HEK293 (cell line): ENCODE data around the gene EEF1AKMT3.

Source experiments
- CTCF ChIA-PET: fragments of 350-600 bp; formaldehyde crosslinking; extraction: SDS; loops from one replicate; lab custom pipeline; 2021; ENCODE audit warnings: antibody characterized with exemption; lab: Yijun Ruan, JAX
- POLR2A ChIA-PET: fragments of 300-600 bp; formaldehyde crosslinking; extraction: SDS; loops from one replicate; lab custom pipeline; 2020; ENCODE audit warnings: antibody characterized with exemption, inconsistent platforms; lab: Yijun Ruan, JAX
- H3K27ac ChIP-seq: fragments of 200-500 bp; sonication (Bioruptor generic); 2 replicates; pipeline ENCODE4 v1.5.1; 2014; ENCODE audit warnings: low read depth, low read length, control low read depth, inconsistent platforms; ENCODE audit errors: extremely low read depth
- H3K36me3 ChIP-seq, 2 experiments: fragments of 200-500 bp in 1 of 2; sonication (Bioruptor generic) in 1 of 2; 1 replicate in 1 of 2; 2 replicates in 1 of 2; pipeline ENCODE4 v1.5.1; 2014 to 2017; ENCODE audit warnings: inconsistent platforms in 2 of 2, low read length in 2 of 2; ENCODE audit not compliant: control insufficient read depth in 2 of 2, insufficient read depth in 1 of 2
- H3K4me1 ChIP-seq: fragments of 200-500 bp; sonication (Bioruptor generic); 2 replicates; pipeline ENCODE4 v1.5.1; 2014; ENCODE audit warnings: mild to moderate bottlenecking, low read length, inconsistent platforms; ENCODE audit not compliant: control insufficient read depth, insufficient read depth
- H3K4me3 ChIP-seq: 2 replicates; pipeline ENCODE4 v1.5.1; 2011; ENCODE audit warnings: low read depth, mild to moderate bottlenecking, control low read depth, low read length, moderate library complexity
- H3K9me3 ChIP-seq: fragments of 200-500 bp; sonication (Bioruptor generic); 2 replicates; pipeline ENCODE4 v1.5.1; 2014; ENCODE audit warnings: low read depth, low read length, inconsistent platforms; ENCODE audit not compliant: control insufficient read depth, insufficient read depth
- GLIS2 ChIP-seq: fragments of 450-650 bp; formaldehyde crosslinking; IDR thresholded peaks from 2 replicates; pipeline ENCODE4 v1.5.1; 2016; ENCODE audit warnings: missing biosample characterization, missing genetic modification characterization
- KLF10 ChIP-seq: fragments of 450-650 bp; IDR thresholded peaks from 2 replicates; pipeline ENCODE4 v1.5.1; 2018; ENCODE audit warnings: missing biosample characterization, mild to moderate bottlenecking, missing genetic modification characterization
- KLF9 ChIP-seq: fragments of 450-650 bp; formaldehyde crosslinking; IDR thresholded peaks from 2 replicates; pipeline ENCODE4 v1.5.1; 2016; ENCODE audit warnings: missing biosample characterization, missing genetic modification characterization, low read depth
- SP7 ChIP-seq: fragments of 450-650 bp; formaldehyde crosslinking; IDR thresholded peaks from 2 replicates; pipeline ENCODE4 v1.5.1; 2016; ENCODE audit warnings: missing biosample characterization, missing genetic modification characterization
- TSHZ1 ChIP-seq: fragments of 450-650 bp; formaldehyde crosslinking; IDR thresholded peaks from 2 replicates; pipeline ENCODE4 v1.5.1; 2016; ENCODE audit warnings: missing biosample characterization, missing genetic modification characterization, borderline replicate concordance
- ZBTB17 ChIP-seq: fragments of 450-650 bp; formaldehyde crosslinking; IDR thresholded peaks from 2 replicates; pipeline ENCODE4 v1.5.1; 2016; ENCODE audit warnings: missing biosample characterization, missing genetic modification characterization
- ZBTB48 ChIP-seq: fragments of 450-650 bp; formaldehyde crosslinking; IDR thresholded peaks from 2 replicates; pipeline ENCODE4 v1.5.1; 2016; ENCODE audit warnings: missing biosample characterization, missing genetic modification characterization
- ZIC2 ChIP-seq: fragments of 450-650 bp; formaldehyde crosslinking; IDR thresholded peaks from 2 replicates; pipeline ENCODE4 v1.5.1; 2016; ENCODE audit warnings: missing biosample characterization, missing genetic modification characterization
- ZNF214 ChIP-seq: fragments of 450-650 bp; formaldehyde crosslinking; IDR thresholded peaks from 2 replicates; pipeline ENCODE4 v1.5.1; 2017; ENCODE audit warnings: missing biosample characterization, mild to moderate bottlenecking, missing genetic modification characterization, borderline replicate concordance
- ZNF394 ChIP-seq: fragments of 450-650 bp; formaldehyde crosslinking; IDR thresholded peaks from 2 replicates; pipeline ENCODE4 v1.5.1; 2016; ENCODE audit warnings: missing biosample characterization, missing genetic modification characterization, mild to moderate bottlenecking, moderate library complexity, borderline replicate concordance
- ZNF513 ChIP-seq: fragments of 450-650 bp; IDR thresholded peaks from 2 replicates; pipeline ENCODE4 v1.5.1; 2018; ENCODE audit warnings: missing biosample characterization, missing genetic modification characterization
- ZNF571 ChIP-seq: fragments of 450-650 bp; formaldehyde crosslinking; IDR thresholded peaks from 2 replicates; pipeline ENCODE4 v1.5.0; 2017; ENCODE audit warnings: missing biosample characterization, missing genetic modification characterization
- ZNF585B ChIP-seq: fragments of 450-650 bp; formaldehyde crosslinking; IDR thresholded peaks from 2 replicates; pipeline ENCODE4 v1.5.1; 2016; ENCODE audit warnings: missing biosample characterization, missing genetic modification characterization
- ZNF600 ChIP-seq: fragments of 450-650 bp; formaldehyde crosslinking; IDR thresholded peaks from 2 replicates; pipeline ENCODE4 v1.5.1; 2016; ENCODE audit warnings: missing biosample characterization, missing genetic modification characterization
- ZNF660 ChIP-seq: fragments of 450-650 bp; IDR thresholded peaks from 2 replicates; pipeline ENCODE4 v1.5.1; 2018; ENCODE audit warnings: missing biosample characterization, mild to moderate bottlenecking, missing genetic modification characterization
- ZNF677 ChIP-seq: fragments of 450-650 bp; IDR thresholded peaks from 2 replicates; pipeline ENCODE4 v1.5.0; 2018; ENCODE audit warnings: missing biosample characterization, mild to moderate bottlenecking, missing genetic modification characterization, moderate library complexity
- ZNF791 ChIP-seq: fragments of 450-650 bp; formaldehyde crosslinking; IDR thresholded peaks from 2 replicates; pipeline ENCODE4 v1.5.1; 2016; ENCODE audit warnings: missing biosample characterization, missing genetic modification characterization
- TF ChIP-seq, protein P1 (sequence below): fragments of 450-650 bp; formaldehyde crosslinking; IDR thresholded peaks from 2 replicates; pipeline ENCODE4 v1.5.1; 2016; ENCODE audit warnings: missing biosample characterization, missing genetic modification characterization, low read depth
- TF ChIP-seq, protein P2 (sequence below): fragments of 450-650 bp; formaldehyde crosslinking; IDR thresholded peaks from 2 replicates; pipeline ENCODE4 v1.5.1; 2016; ENCODE audit warnings: missing biosample characterization, missing genetic modification characterization
- TF ChIP-seq, protein P3 (sequence below): fragments of 450-650 bp; formaldehyde crosslinking; IDR thresholded peaks from 2 replicates; pipeline ENCODE4 v1.5.1; 2016; ENCODE audit warnings: missing biosample characterization, missing genetic modification characterization
- TF ChIP-seq, protein P4 (sequence below): IDR thresholded peaks from 2 replicates; pipeline ENCODE4 v1.6.1; 2011; ENCODE audit warnings: mild to moderate bottlenecking, low read depth, low read length, borderline replicate concordance
- TF ChIP-seq, protein P5 (sequence below): fragments of 450-650 bp; formaldehyde crosslinking; IDR thresholded peaks from 2 replicates; pipeline ENCODE4 v1.5.1; 2017; ENCODE audit warnings: missing biosample characterization, mild to moderate bottlenecking, missing genetic modification characterization, moderate library complexity

EEF1AKMT3 gene

GRCh38 chr12:57735952-57736740 lies 36.3 kb upstream of the EEF1AKMT3 start:
- no peaks in the 10 kb centered on the region for H3K36me3 ChIP-seq
- H3K4me1 ChIP-seq: peaks cover 6% of the 10 kb centered on the region; the same call in 1 of the 2 replicates
- H3K4me3 ChIP-seq: peak overlapping the region; percentile 27
- CTCF ChIA-PET: interaction anchor here (0.5 to 4.8 kb wide), 16 partner anchors 11 to 507 kb away, joined by 3 to 55 read pairs (median 3); partner anchors contain the start of genes EEF1AKMT3 and METTL1
- POLR2A ChIA-PET: interaction anchor here (0.5 to 1.6 kb wide), 5 partner anchors 9 to 103 kb away, joined by 6 to 8 read pairs (median 6); partner anchors contain the start of gene TSPAN31
- no peak overlapping the region for H3K27ac ChIP-seq
- H3K9me3 ChIP-seq: no peaks in the 10 kb centered on the region
- TF ChIP-seq ZNF513 (no peak), ZBTB17 (tag by site-specific recombination) (peak; percentile 63; the same call in 1 of the 2 replicates), ZNF600 (tag by site-specific recombination) (peak; percentile 92), SP7 (tag by site-specific recombination) (peak; percentile 80), ZBTB48 (tag by site-specific recombination) (0 out of 2 replicates have a peak, but pooled peaks have one; percentile 1), KLF10 (peak; percentile 43; the same call in 1 of the 2 replicates), KLF9 (tag by site-specific recombination) (peak; percentile 26; the same call in 1 of the 2 replicates), ZNF677 (tag by site-specific recombination) (no peak), ZNF585B (tag by site-specific recombination) (no peak), ZNF571 (tag by site-specific recombination) (no peak), ZNF214 (no peak), ZIC2 (0 out of 2 replicates have a peak, but pooled peaks have one; percentile 8), GLIS2 (peak; percentile 80), ZNF394 (tag by site-specific recombination) (peak; percentile 36; the same call in 1 of the 2 replicates), ZNF791 (tag by site-specific recombination) (no peak), TSHZ1 (tag by site-specific recombination) (no peak), ZNF660 (tag by site-specific recombination) (no peak)
- TF ChIP-seq, protein P1, sequence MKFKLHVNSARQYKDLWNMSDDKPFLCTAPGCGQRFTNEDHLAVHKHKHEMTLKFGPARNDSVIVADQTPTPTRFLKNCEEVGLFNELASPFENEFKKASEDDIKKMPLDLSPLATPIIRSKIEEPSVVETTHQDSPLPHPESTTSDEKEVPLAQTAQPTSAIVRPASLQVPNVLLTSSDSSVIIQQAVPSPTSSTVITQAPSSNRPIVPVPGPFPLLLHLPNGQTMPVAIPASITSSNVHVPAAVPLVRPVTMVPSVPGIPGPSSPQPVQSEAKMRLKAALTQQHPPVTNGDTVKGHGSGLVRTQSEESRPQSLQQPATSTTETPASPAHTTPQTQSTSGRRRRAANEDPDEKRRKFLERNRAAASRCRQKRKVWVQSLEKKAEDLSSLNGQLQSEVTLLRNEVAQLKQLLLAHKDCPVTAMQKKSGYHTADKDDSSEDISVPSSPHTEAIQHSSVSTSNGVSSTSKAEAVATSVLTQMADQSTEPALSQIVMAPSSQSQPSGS (tag by site-specific recombination): no peak
- TF ChIP-seq, protein P2, sequence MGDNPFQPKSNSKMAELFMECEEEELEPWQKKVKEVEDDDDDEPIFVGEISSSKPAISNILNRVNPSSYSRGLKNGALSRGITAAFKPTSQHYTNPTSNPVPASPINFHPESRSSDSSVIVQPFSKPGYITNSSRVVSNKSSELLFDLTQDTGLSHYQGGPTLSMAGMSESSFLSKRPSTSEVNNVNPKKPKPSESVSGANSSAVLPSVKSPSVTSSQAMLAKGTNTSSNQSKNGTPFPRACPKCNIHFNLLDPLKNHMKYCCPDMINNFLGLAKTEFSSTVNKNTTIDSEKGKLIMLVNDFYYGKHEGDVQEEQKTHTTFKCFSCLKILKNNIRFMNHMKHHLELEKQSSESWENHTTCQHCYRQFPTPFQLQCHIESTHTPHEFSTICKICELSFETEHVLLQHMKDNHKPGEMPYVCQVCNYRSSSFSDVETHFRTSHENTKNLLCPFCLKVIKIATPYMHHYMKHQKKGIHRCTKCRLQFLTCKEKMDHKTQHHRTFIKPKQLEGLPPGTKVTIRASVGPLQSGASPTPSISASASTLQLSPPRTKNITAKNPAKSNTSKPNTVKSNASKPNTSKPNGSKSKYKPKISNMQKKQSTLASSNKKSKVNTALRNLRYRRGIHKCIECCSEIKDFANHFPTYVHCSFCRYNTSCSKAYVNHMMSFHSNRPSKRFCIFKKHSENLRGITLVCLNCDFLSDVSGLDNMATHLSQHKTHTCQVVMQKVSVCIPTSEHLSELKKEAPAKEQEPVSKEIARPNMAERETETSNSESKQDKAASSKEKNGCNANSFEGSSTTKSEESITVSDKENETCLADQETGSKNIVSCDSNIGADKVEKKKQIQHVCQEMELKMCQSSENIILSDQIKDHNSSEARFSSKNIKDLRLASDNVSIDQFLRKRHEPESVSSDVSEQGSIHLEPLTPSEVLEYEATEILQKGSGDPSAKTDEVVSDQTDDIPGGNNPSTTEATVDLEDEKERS (tag by site-specific recombination): no peak
- TF ChIP-seq, protein P3, sequence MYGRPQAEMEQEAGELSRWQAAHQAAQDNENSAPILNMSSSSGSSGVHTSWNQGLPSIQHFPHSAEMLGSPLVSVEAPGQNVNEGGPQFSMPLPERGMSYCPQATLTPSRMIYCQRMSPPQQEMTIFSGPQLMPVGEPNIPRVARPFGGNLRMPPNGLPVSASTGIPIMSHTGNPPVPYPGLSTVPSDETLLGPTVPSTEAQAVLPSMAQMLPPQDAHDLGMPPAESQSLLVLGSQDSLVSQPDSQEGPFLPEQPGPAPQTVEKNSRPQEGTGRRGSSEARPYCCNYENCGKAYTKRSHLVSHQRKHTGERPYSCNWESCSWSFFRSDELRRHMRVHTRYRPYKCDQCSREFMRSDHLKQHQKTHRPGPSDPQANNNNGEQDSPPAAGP (tag by site-specific recombination): 0 out of 2 replicates have a peak, but pooled peaks have one; percentile 36
- TF ChIP-seq, protein P4, sequence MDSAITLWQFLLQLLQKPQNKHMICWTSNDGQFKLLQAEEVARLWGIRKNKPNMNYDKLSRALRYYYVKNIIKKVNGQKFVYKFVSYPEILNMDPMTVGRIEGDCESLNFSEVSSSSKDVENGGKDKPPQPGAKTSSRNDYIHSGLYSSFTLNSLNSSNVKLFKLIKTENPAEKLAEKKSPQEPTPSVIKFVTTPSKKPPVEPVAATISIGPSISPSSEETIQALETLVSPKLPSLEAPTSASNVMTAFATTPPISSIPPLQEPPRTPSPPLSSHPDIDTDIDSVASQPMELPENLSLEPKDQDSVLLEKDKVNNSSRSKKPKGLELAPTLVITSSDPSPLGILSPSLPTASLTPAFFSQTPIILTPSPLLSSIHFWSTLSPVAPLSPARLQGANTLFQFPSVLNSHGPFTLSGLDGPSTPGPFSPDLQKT: no peak
- TF ChIP-seq, protein P5, sequence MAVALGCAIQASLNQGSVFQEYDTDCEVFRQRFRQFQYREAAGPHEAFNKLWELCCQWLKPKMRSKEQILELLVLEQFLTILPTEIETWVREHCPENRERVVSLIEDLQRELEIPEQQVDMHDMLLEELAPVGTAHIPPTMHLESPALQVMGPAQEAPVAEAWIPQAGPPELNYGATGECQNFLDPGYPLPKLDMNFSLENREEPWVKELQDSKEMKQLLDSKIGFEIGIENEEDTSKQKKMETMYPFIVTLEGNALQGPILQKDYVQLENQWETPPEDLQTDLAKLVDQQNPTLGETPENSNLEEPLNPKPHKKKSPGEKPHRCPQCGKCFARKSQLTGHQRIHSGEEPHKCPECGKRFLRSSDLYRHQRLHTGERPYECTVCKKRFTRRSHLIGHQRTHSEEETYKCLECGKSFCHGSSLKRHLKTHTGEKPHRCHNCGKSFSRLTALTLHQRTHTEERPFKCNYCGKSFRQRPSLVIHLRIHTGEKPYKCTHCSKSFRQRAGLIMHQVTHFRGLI (tag by site-specific recombination): no peak
